Measurements from ENCODE around the gene GNG12.

Gene GNG12

DNA sequence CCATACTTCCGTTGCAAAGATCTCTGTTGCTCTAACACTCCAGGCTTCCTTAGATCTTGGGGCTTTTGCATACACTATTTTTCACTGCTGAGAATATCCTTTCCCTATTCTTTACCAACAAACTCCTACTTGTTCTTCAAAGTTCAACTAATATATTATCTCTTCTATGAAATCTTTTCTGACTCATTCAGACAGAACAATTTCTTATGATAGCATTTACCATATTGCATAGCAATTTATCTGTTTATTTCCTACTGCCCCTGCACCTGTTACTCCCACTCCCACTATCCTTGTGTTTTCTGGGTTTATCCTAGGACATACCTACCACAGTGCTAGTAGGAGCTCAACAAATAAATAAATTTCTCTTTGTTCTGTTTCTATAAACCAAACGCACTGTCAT lies 137.3 kb downstream of the GNG12 start:
- no peak for DNase-seq

DNA sequence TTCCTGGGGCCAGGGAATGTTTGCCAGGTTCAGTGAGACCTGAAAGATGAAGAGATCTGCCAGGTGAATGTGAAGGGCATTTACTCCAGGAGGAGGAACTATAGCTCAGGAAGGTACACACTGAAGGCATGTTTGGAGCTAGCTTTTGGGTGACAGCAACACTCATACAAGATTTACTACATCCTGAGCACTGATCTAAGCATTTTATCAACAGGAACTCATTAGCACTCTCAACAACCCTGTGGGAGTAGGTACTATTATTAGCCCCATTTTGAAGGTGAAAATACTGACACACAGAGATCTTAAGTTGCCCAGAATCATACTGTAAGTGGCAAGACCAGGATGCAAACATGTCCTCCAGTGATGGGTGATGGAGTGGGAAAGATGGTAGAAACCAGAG lies 141.6 kb downstream of the GNG12 start:
- DNase-seq, result no peak

DNA sequence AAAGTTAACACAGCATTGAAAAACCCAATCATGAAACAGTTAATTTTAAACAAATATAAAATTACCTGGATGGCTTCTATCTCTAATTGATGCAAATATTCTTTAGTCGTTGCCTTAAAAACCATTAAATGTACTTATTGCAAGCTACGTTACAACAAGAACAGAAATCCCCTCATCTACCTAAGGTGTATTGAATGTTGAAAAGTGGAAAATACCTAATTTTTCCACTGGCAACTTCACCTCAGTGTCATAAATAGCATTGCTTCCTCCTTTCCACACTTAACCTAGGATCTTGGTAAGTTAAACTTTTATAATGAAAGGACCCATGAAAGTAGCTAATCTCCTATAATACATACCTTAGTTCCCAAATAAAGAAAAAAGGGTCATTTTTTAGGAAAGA lies 142.9 kb downstream of the GNG12 start:
- no peak for DNase-seq

DNA sequence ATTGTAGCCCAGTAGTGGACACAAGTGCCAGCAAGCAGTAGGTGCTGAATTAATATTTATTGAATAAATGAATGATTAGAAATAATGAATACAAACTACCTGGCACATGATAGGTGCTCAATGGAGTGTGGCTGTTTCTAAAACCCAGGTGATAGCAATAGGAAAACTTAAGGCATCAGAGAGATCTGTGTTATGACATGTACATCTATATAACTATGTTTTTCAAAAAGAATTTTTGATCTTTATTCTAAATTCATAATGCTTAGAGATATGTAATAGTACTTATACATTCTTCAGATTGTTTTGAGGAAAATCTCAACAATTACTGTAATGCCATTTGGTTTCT lies 143.3 kb downstream of the GNG12 start:
- DNase-seq, result no peak

DNA sequence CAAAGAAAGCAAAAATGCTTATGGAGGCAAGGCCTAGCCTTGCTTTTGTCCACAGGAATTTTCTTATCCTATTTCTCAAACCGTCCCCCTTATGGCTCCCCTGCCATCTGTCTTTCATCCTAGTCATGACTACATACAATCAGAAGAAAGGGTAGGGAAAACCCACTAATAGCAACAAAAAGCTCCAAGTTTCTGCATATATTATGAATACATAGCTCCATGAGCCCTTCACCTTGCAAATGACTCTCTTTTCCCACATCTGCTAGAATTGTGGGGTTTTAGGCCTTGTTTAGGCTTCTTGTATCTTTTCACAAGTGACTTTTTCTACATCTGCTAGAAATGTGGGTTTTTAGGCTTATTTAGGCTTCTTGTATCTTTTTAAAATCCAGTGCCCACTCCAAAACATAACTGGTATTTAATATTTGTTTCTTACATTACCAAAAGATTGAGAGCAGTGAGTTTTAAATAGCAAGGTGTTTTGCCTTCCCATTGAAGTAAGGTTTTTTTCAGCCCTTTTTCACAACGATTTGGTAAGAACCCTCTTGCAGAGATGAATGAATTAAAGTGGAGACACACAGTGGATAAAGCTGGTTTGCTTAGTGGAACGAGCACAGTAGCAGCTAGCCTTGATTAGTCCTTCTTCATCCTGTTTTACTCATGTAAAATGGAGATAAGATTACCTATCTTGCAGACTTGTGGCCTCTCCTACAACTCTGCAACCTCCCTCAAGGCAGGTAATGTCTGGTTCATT lies 143.8 kb downstream of the GNG12 start:
- no peak for DNase-seq

DNA sequence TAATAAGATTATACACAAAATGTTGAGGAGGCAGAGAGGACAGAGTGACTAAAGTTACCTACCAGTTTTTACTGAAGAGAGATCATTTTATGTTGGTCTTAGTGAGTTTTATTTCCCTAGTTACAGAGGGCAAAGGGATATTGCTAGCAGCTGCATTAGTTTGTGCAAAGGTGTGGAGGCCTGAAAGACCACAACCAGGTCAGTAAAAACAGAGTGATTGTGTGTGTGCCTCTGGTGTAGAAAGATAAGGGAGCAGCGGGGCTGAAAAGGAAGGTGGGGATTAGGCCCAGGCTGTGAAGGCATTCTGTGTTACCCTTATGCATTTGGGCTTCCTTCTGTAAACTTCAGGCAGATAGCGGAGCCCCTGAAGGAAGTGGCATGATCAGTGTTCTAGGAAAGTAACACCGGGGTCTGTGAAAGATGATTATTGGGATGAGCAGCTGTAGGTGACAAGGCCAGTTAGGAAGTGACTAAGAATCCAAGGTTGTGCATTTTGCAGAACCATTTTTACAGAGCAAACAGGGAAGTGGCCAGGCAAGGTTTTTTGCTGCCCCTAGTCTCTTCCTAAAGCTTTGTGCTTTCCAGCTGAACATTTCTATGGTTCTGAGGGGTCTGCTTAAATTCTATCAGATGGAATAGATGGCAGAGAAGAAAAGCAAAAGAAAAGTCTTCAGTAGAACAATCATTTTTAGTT lies 144.6 kb downstream of the GNG12 start:
- DNase-seq, result no peak

DNA sequence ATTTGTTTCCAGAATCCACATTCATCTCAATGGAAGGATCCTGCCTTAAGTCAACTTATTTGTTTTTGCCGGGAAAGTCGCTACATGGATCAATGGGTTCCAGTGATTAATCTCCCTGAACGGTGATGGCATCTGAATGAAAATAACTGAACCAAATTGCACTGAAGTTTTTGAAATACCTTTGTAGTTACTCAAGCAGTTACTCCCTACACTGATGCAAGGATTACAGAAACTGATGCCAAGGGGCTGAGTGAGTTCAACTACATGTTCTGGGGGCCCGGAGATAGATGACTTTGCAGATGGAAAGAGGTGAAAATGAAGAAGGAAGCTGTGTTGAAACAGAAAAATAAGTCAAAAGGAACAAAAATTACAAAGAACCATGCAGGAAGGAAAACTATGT lies 145.6 kb downstream of the GNG12 start:
- DNase-seq, result no peak

DNA sequence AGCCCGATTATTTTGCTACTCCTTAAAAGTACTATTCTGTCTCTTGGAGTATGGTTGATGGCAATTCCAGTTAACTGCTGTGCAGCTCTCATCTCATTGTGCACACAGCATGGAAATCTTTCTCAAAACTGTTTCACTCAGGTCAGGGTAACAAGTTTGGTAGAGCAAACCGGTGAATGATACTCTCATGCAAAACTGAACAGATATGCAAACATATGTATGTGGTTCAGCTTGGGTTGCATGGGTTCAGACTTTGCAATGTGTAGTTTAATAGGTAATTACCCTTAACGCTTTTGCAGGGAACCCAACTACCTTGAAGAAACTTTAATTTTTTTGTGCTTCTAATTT lies 146.1 kb downstream of the GNG12 start:
- no peak for DNase-seq

DNA sequence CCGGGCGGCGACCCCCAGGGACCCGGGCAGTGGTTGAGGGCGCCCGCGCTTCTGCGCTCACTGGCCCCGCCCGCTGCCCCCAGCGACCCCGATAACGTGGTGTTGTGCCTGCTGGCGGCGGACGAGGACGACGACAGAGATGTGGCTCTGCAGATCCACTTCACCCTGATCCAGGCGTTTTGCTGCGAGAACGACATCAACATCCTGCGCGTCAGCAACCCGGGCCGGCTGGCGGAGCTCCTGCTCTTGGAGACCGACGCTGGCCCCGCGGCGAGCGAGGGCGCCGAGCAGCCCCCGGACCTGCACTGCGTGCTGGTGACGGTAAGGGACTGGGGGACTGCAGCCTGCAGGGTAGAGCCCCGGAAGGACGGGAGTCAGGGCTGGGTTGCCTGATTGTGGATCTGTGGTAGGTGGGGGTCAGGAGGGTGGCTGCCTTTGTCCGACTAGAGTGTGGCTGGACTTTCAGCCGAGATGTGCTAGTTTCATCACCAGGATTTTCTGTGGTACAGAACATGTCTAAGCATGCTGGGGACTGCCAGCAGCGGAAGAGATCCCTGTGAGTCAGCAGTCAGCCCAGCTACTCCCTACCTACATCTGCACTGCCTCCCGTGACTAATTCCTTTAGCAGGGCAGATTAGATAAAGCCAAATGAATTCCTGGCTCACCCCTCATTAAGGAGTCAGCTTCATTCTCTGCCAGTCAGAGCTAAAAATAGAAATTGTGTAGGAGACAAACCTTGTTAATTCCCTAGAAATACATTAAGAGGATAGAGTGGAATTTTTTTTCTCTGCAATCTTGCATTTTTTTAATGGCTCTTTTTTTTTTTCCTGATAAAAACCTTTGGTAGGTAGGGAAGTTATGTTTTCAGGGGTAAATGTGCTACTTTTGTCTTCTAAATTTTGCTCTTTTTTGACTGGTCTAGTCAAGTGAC lies 146.7 kb downstream of the GNG12 start:
- DNase-seq, result peak; percentile 51

DNA sequence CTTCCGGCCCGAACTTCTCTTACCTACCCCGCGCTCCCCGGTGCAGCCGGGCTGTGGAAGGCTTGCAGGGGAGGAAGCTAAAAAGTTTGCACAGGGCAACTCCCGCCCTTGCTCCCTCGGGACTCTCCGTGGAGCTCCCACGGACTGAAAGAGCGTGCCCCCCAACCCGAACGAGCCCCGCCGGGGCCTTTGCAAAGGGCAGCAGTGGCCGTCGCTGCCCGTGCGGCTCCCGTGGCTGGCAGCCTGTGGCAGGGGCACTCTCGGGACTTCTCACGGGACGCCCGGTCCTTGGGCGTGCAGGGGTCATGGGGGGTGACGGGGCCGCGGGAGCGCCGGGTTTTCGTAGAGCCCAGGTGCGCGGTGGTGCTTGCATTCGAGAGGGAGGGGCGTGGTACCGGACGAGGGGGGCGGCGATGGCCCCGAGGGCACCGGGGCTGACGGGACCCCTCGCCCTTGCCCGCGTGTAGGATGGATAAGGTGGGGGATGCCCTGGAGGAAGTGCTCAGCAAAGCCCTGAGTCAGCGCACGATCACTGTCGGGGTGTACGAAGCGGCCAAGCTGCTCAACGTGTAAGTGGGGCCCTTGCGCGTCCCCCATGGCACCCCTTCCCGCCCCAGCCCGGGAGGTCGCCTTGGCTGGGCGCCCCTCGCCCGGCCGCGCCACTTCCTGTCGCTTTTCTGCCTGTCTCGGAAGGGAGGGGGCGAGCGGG lies 147.6 kb downstream of the GNG12 start:
- no peak for DNase-seq

DNA sequence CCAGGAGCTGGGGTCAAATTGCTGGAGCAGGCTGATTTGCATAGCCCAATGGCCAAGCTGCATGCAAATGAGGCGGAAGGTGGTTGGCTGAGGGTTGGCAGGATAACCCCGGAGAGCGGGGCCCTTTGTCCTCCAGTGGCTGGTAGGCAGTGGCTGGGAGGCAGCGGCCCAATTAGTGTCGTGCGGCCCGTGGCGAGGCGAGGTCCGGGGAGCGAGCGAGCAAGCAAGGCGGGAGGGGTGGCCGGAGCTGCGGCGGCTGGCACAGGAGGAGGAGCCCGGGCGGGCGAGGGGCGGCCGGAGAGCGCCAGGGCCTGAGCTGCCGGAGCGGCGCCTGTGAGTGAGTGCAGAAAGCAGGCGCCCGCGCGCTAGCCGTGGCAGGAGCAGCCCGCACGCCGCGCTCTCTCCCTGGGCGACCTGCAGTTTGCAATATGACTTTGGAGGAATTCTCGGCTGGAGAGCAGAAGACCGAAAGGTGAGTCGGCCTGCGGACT lies 148.2 kb downstream of the GNG12 start, which contains the start of gene GADD45A:
Gene GADD45A (plus strand): TSS at position 135 of the 491 bp plus-strand sequence. CDS start 294 bp downstream, at position 429.
- DNase-seq, result peak; percentile 97

DNA sequence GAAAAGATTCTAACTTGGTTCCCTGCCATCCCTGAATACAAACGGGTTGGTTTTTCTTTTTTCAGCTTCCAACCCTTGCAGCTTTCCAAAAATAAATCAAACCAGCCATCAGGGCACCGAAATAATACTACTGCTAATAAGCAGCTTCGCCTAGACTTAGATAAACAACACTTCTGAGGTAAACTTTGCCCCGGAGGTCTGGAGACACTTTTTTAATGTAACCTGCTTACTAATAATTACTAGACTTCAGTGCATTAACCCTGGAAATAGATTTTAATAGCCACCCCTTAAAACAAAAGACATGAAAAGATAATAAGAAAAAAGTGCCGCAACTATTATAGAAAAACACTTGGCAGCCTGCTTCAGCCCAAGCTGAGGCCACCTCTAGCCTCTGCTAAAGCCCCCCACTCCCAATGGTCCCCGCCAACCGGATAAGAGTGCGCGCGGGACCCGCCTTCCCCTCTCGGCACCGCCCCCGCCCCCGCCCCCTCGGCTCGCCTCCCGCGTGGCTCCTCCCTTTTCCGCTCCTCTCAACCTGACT lies 148.7 kb downstream of the GNG12 start:
- DNase-seq, result peak; percentile 69

DNA sequence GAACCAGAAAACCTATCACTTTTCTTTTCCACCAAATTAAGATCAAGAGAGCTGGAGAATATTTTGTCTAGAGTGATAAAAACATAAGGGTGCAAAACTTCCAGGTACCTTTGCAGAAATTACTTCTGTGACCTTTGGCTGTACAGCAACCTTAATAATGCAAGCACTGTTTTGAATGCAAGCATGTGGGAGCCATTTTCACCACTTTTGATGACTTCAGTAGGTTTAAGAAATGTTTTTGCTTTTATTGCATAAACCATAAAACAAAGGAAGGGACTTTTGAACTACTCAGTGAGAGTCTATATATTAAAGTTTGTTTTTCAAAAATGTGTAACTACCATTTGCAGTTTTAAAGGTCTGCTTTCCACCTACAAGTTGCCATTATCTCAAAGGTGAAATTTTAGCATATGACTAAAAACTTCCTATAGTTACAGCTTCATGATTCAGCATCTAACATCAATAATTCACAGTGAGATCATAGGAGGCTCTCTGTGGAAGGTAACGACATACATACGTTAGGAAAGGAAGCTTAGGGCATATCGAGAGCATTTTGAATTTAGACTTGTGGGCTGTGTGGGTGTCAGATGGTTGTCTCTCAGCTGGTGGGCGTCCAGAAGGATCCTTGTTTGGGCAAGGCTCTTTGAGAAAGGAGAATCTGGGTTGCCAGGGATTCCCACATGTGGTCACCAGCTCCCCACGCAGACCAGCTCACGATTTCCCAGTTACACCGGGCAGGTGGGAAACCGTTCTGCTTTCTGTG lies 149.3 kb downstream of the GNG12 start:
- no peak for DNase-seq

DNA sequence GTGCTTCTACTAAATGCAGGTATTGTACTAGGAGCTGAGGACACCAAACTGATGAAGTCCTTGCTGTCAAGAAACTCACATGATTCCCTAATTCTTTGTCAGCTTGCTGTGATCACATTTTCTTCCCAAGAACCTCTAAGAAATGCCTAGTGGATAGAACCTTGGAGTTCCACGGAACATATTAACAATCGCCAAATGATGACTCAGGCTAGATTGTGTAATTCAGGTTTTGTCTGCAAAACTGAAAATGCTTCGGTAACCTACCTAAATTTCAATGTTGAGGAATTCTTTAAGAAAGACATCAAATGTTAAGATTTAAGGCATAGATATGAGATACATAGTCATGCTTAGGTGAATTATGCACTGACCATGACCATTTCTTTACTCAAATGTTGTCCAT lies 150.0 kb downstream of the GNG12 start:
- DNase-seq, result no peak

DNA sequence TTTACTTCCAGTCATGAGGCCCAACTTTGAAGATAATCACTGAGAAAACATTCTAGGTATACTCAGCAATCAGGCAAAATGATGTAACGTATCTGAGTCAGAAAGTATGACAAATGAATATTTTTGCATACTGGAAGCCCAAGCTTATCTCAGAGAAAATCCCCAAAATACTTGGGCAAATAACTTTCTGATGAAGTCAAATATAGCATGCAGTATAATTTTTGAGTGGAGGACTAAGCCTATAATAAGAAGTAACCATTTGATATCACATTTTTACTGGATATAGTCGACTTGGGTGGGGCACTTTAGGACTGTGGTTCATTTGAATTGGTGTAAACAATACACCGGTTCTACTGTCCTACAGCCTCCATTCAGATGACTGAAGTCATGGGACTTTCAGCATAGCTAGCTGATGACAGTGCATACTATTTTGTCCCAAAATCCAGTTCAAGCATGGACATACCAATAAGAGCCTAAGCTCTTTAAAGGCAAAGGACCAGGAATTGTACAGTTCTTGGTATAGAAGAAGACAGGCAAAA lies 150.5 kb downstream of the GNG12 start:
- DNase-seq, result no peak

DNA sequence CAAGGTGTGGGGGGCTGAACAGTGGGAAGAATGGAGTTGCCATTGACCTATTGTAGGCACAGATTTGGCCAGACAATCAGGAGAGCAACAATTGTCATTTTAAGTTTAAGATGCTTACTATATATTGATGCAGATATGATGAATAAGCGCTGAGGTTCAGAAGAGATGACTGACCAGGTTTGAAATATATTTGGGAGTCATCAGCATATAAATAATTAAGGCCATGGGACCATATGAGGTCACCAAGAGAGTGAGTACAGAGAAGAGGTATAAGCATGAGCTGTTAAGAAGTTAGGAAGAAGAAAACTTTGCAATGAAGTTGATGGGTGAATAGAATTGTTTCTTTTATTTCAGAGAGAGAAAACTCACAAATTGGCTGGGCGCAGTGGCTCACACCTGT lies 152.8 kb downstream of the GNG12 start:
- DNase-seq, result no peak

DNA sequence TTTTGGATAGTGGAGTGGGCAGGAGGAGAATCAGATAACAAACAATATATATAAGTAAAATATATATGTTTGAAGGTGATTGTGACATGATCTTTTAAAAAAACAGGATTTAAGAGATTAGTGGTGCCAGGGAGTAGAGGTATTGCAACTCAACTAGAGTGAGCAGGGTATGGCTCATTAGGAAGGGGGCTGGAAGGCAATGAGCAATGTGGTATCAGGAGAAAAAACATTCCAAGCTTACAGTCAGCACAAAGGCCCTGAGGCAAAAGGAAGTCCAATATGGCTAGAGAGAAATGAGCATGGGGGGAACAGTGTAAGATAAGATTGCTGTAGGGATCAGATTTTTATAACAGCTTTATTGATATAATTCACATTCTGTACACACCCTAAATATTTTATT lies 153.6 kb downstream of the GNG12 start:
- no peak for DNase-seq

DNA sequence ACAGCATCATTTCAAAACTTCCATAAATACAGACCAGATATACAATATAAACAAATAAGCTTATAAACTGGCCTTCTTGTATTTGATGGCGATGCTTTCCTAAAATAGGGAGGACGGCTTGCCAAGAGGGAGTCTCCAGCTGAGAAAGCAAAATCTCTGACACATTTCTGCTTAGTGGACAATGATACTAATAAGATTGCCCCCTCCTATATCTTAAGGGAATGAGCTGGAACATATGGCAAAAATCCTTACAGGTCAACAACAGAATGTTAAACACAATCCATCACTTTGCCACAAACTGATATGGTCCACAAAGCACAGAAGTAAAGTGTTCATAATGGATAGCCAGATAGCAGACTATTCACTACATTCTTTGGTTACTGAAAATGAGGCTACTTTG lies 155.3 kb downstream of the GNG12 start:
- DNase-seq, result no peak

DNA sequence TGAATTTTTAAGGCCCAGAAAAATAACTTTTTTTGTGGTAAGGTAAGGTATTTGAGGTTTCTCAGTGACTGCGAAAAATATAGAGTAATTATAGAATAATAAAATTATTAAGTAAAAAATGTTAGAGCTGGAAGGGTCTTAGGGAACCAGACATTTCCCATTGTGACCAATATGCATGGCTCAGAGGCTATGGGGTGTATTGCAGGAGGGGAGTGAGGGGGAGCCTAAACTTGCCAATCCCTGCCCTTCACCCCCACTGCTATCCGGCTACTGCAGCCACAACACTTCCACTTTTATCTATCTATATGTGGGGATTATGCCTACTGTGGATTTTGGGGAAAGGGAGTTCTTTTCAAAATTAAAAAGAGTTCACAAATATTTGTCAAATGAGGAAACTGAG lies 155.9 kb downstream of the GNG12 start:
- no peak for DNase-seq

DNA sequence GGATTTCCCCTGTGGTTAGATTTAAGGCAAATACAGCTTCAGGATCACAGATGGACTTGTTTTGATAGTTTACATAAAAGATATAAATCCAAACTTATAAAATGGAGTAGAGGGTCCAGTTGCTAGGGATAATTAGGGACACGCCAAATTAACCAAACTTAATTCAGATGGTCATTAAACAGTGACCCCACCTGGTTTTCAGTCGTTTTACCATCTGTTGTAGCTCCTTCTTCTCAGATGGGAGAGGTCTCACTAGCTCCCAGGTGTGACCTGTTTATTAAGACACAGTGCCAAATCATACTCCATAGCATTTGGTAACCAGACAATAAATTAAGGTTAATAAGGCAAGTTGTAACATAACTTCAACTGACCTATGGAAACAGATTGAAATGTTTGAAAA lies 156.3 kb downstream of the GNG12 start:
- no peak for DNase-seq

DNA sequence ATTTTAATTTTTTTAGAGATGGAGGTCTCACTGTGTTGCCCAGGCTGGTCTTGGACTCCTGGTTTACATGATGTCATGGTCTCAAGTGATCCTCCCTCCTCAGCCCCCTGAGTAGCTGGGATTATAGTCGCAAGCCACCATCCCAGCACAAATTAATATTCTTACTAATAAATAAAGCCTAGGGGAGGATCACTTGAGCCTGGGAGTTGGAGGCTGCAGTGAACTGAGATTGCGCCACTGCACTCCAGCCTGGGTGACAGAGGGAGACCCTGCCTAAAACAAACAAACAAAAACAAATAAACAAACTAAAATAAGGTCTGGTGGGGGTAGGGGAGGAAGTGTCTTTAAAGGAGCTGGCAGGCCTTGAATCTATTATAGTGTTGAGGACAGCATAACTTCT lies 157.0 kb downstream of the GNG12 start:
- no peak for DNase-seq

DNA sequence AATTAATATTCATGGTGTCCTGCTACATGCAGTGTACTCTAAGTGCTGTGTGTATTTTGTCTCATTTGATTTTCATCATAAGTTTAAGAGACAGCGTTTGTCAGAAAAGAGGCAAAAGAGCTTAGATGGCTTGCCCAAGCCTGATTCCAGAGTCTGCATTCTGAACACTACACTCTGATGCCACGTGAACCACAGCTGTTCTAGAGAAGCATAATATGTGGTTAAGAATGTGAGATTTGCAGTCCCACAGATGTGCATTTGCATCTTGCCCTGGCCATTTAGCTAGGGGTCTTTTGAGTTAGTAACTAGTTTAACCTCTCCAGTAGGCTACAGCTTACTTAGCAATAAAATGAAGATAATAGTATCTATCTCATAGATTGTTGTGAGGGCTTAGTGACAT lies 157.5 kb downstream of the GNG12 start:
- no peak for DNase-seq

All from NCI-H2227 treated with DMSO at 0.1 percent for 48 hours (cell line).